UCSD-AML1 (cell line): ENCODE results near the gene TANK.

Experiments used
- DNase-seq: peaks from one replicate; lab custom pipeline; 2025; ENCODE audit not compliant: unreplicated experiment; lab: John Stamatoyannopoulos, UW

Gene TANK

DNA sequence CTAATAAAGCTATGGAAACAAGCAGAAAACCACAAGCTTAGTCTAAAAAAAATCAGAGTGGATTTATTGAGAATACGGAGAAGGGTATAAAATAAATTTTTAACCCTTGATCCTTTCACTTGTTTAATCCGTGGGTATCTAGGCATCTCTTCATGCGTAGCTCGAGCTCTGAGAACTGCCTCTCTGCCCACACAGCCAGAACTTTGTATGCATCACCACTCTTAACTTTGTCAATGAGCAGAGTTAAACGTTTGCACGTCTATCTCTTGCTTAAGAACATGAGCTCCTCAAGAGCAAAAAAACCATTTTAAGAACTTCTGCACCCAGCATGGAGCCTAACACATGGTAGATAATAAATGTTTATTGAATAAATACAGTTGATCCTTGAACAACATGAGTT is 26.9 kb upstream of the TANK start:
- no peak for DNase-seq

DNA sequence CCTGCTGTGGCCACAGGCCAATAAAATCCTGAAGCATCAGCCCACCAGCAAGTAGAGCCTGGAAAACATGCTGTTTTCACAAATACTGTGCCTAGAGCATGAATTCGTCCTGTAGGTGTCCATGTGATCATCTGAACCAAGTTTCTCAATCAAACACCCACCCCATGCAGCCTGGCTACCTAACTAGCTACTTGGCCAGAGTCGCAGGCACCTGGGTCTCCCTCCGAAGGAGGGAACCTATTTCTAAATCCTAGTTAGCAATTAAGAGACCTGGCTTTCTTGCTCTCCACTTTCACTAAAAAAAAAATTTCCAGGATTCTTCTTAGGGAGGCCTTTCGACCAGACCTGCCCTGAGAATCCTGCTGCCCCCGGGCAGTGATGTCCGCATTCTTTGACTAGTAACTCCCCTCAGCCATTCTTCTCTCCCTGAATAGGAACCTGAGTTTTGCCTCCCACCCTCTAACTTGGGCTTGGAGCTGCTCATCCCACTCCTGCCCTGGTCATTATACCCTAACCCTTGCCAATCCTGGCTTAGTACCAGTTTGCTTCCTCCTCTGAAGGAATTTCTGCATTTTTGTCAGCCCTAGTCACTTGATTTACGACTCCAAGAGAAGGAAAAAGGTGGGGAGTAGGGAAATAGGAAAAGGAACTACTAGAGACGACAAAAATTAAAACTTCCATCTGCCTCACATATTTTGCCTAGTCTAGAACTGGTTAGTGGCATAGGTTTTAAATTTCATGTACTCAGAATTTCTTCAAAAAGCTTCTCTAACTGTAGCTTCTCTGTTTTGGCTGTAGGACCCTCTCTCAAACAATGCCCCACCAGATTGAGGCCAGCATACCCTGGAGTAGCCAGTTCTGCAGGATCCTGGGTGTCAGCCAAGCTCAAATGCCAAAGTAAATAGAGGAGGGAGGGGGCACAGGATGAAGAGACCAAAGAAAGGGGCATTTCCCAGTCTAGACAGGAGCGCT is 25.4 kb upstream of the TANK start:
- no peak for DNase-seq

DNA sequence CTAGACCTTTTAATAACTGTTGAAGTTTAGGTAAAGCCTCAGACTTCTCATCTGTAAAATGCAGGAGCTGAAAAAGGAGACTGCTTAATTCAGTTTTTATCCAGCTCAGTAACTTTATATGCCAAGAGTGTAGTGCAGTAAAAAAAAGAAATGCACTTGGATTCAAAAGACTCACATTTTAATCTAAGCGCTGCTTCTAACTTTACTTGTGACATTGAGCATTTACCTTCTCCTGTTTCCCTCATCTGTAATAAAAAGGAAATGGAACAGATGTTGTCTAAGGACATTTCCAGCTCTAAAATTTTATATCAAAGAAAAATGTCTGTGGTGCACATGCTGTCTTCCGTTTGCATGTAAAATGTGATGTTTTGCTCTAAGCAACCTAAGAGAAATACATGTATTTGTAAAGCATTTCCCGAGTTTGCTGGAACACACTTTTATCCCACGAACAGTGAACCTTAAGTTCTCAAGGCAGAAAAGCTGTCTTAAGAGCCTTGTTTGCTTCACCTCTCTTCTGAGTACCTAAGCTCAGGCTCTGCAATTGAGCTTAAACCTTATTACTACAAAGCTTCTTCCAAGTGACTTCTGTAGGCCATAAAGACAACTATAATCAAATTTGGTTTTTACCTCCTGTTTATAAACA is 24.2 kb upstream of the TANK start:
- no peak for DNase-seq

DNA sequence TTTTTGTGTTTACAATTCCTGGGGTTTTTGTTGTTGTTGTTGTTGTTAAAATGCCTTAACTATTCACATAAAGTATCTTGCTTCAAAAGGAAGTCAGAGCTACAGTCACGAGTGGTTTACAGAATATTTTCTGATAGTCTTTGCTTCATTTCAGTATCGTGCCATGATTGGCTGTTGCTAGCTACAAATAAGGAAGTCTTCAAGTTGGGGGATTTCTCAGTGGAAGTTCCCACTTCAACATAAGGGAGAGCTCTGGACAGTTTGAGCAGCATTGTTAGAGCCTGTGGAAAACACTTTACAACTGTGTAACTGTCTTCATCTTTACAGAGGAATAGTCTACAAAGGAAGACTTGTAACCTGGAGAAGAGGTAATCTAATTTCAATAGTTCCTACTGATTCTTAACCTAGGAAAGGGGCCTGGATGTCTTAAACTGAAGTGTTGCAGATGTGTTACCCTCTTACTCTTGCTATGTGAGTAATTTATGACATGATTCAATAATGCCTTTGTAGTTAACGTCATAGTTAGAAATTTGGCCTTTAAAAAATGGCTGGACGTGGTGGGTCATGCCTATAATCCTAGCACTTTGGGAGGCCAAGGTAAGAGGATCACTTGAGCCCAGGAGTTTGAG is 23.4 kb upstream of the TANK start:
- no peak for DNase-seq

- no peak for DNase-seq
Measured at GRCh38 chr2:161138429-161138828, 21.8 kb upstream of the TANK start.

GRCh38 chr2:161139098-161139987 is 20.9 kb upstream of the TANK start:
- no peak for DNase-seq

GRCh38 chr2:161141033-161141432 is 19.2 kb upstream of the TANK start:
- no peak for DNase-seq

DNA sequence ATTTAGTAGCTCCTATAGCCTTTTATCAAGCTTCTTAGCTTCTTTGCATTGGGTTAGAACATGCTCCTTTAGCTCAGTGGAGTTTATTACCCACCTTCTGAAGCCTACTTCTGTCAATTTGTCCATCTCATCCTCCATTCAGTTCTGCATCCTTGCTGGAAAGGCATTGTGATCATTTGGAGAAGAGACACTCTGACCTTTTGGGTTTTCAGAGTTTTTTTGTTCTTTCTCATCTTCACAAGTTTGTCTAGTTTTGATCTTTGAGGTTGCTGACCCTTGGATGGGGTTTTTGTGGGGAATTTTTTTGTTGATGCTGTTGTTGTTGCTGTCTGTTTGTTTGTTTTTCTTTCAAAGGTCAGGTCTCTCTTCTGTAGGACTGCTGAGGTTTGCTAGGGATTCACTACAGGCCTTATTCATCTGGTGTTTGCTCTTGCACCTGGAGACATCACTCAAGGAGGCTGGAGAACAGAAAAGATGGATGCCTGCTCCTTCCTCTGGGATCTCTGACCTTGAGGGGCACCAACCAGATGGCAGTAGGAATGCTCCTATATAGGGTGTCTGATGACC is 13.9 kb upstream of the TANK start:
- no peak for DNase-seq

GRCh38 chr2:161146996-161147395 is 13.2 kb upstream of the TANK start:
- DNase-seq: no peak

GRCh38 chr2:161147856-161148255 is 12.4 kb upstream of the TANK start:
- DNase-seq: no peak

DNA sequence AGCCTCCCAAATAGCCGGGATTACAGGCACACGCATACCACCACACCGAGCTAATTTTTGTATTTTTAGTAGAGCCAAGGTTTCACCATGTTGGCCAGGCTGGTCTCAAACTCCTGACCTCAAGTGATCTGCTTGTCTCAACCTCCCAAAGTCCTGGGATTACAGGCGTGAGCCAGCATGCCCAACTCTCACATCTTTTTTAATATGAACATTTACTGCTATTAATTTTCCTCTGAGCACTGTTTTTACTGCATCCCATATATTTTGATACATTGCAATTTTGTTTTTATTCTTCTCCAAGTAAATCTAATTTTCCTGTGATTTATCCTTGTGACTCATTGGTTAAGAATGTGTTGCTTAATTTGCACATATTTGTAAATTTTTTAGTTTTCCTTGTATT is 9.5 kb upstream of the TANK start:
- DNase-seq: no peak

DNA sequence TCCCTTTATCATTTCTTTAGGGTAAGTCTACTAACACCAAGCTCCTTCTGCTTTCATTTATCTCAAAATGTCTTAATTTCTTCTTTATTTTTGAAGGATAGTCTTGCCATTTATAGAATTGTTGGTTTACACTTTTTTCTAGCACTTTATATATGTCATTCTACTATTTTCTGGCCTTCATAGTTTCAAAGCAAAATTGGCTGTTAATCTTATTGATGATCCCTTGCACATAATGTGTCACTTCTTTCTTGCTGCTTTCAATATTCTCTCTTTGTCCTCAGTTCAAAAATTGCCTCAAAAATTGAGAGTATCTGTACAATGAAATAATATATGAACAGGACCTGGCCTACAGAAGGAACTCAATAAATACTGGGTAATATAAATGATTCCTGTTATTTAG is 7.9 kb upstream of the TANK start:
- DNase-seq: no peak

GRCh38 chr2:161158882-161159281 is 1.3 kb upstream of the TANK start:
- DNase-seq: no peak

DNA sequence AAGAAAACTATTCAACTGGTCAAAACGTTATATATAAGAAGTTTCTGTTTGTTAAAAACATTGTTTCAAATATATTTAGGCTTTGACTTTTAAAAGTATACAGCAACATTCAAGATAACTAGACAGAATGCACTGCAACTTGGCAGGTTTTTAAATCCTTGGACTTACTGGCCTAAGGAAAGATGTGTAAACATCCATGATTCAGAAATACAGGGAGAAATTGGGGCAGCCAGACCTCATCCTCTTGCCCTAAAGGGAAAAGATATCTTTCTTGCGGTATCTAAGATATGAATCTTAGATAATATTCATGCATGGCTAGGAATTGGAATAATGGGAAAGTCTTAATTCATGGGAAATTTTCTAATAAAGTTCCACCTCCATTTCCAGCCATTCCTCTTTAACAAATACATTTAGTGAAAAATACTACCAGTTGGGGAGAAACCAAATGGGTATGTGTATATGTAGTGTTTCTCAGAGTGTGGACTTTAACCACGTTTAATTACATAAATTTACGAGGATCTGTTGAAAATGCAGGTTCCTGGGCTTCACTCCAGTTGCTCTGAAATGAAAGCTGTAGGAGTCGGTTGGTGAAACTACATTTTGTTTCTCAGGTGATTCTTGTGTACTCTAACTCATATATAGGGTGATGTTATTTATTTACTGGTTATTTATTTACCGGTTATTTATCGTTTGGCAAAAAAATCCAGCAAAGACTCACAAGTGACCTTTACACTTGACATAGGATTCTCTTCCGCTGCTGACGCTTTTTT is 587 bp upstream of the TANK start:
- no peak for DNase-seq

GRCh38 chr2:161161074-161161706 is 962 bp downstream of the TANK start:
- no peak for DNase-seq

GRCh38 chr2:161163440-161163839 is 3.2 kb downstream of the TANK start:
- no peak for DNase-seq

GRCh38 chr2:161164161-161164560 is 3.9 kb downstream of the TANK start:
- no peak for DNase-seq

GRCh38 chr2:161165266-161165665 is 5.0 kb downstream of the TANK start:
- DNase-seq: no peak

GRCh38 chr2:161165811-161166210 is 5.6 kb downstream of the TANK start:
- no peak for DNase-seq
